HUDEP-2 (cell line): ENCODE data around the gene POLR1C.
"Not testable (repeated sequence)": the region's sequence is repeated elsewhere in the genome, so short reads cannot be mapped to it uniquely, and the experiment has no call there.

Experiments used
- DNase-seq, 76 experiments: peaks; one replicate each; lab custom pipeline; 2025; ENCODE audit not compliant: unreplicated experiment in 76 of 76; lab: John Stamatoyannopoulos, UW

Gene POLR1C

GRCh38 chr6:43516697-43517504, at the start of gene POLR1C, which contains the start of gene YIPF3:
TSS of gene POLR1C (plus strand) at chr6:43517089. CDS start at chr6:43517110, 21 bp downstream.
TSS of gene YIPF3 (minus strand) at chr6:43516926. CDS start at chr6:43516807, 119 bp downstream.
- peak in 75 of 76 experiments; percentile 67 to 99 (median 97) for DNase-seq

- DNase-seq: not testable (repeated sequence)
Observed at GRCh38 chr6:43467265-43467664, 49.6 kb upstream of the POLR1C start.

GRCh38 chr6:43467752-43468151, 49.1 kb upstream of the POLR1C start:
- DNase-seq: no peak

- no peak for DNase-seq
Observed at GRCh38 chr6:43468240-43468639, 48.6 kb upstream of the POLR1C start.

- DNase-seq: no peak
Observed at GRCh38 chr6:43468748-43469681, 47.9 kb upstream of the POLR1C start.

GRCh38 chr6:43469947-43470346, 46.9 kb upstream of the POLR1C start:
- no peak for DNase-seq

- no peak for DNase-seq
Observed at GRCh38 chr6:43471399-43471798, 45.5 kb upstream of the POLR1C start.

GRCh38 chr6:43472515-43472914, 44.4 kb upstream of the POLR1C start:
- DNase-seq: no peak

GRCh38 chr6:43475516-43475915, 41.4 kb upstream of the POLR1C start:
- DNase-seq: no peak

GRCh38 chr6:43476746-43477145, 40.1 kb upstream of the POLR1C start:
- DNase-seq: peak in 1 of 76 experiments; percentile 12

- peak in 73 of 76 experiments; percentile 23 to 97 (median 85) for DNase-seq
Observed at GRCh38 chr6:43477235-43478007, 39.5 kb upstream of the POLR1C start, which contains the start of gene TJAP1. TSS of gene TJAP1 (plus strand) at chr6:43477570. CDS start at chr6:43499002, 21,432 bp downstream.

GRCh38 chr6:43478008-43478372, 38.9 kb upstream of the POLR1C start:
- peak in 8 of 76 experiments; percentile 3 to 51 (median 16) for DNase-seq

GRCh38 chr6:43481075-43481474, 35.8 kb upstream of the POLR1C start:
- DNase-seq: no peak

GRCh38 chr6:43481591-43482236, 35.2 kb upstream of the POLR1C start:
- DNase-seq: no peak

GRCh38 chr6:43488667-43489276, 28.1 kb upstream of the POLR1C start:
- no peak for DNase-seq

- DNase-seq: no peak
Observed at GRCh38 chr6:43489277-43490072, 27.4 kb upstream of the POLR1C start.

GRCh38 chr6:43490523-43490939, 26.4 kb upstream of the POLR1C start:
- DNase-seq: no peak

- peak in 66 of 76 experiments; percentile 15 to 90 (median 64) for DNase-seq
Observed at GRCh38 chr6:43491750-43492661, 24.9 kb upstream of the POLR1C start.
